Epidermal melanocyte (primary cell): ENCODE data around the gene TRIO.

ENCODE experiments used
- DNase-seq: peaks from one replicate; pipeline ENCODE4 v3.0.0; 2011; ENCODE audit warnings: low spot score; ENCODE audit not compliant: insufficient read length

Gene TRIO

GRCh38 chr5:14245132-14245925, 102.2 kb downstream of the TRIO start:
- DNase-seq = no peak

- no peak for DNase-seq
These were observed 103.4 kb downstream of the TRIO start for GRCh38 chr5:14246350-14247053.

GRCh38 chr5:14247054-14247386, 103.9 kb downstream of the TRIO start:
- no peak for DNase-seq

- DNase-seq = no peak
These were observed 106.3 kb downstream of the TRIO start for GRCh38 chr5:14249258-14250082.

- no peak for DNase-seq
These were observed 107.0 kb downstream of the TRIO start for GRCh38 chr5:14250084-14250695.

GRCh38 chr5:14250748-14251701, 107.9 kb downstream of the TRIO start:
- no peak for DNase-seq

- no peak for DNase-seq
These were observed 108.6 kb downstream of the TRIO start for GRCh38 chr5:14251733-14252132.

- DNase-seq = no peak
These were observed 109.7 kb downstream of the TRIO start for GRCh38 chr5:14252793-14253192.

GRCh38 chr5:14254686-14255085, 111.5 kb downstream of the TRIO start:
- DNase-seq = no peak

- no peak for DNase-seq
These were observed 113.0 kb downstream of the TRIO start for GRCh38 chr5:14256026-14256690.

GRCh38 chr5:14256756-14257393, 113.7 kb downstream of the TRIO start:
- DNase-seq = no peak

- DNase-seq = no peak
These were observed 114.9 kb downstream of the TRIO start for GRCh38 chr5:14257995-14258403.

GRCh38 chr5:14258840-14259239, 115.7 kb downstream of the TRIO start:
- DNase-seq = no peak

GRCh38 chr5:14260637-14261036, 117.5 kb downstream of the TRIO start:
- DNase-seq = no peak

- no peak for DNase-seq
These were observed 118.1 kb downstream of the TRIO start for GRCh38 chr5:14261235-14261634.

GRCh38 chr5:14261856-14262611, 118.9 kb downstream of the TRIO start:
- DNase-seq = no peak

GRCh38 chr5:14263113-14263512, 120.0 kb downstream of the TRIO start:
- no peak for DNase-seq

GRCh38 chr5:14263699-14264098, 120.6 kb downstream of the TRIO start:
- no peak for DNase-seq
